ENCODE measurements around the gene PDLIM3. TPM values are rescaled to one million over a fixed set of nuclear protein-coding genes. Genes with fewer than 3 reads are reported as not detected.
"Not testable (repeated sequence)": the region's sequence is repeated elsewhere in the genome, so short reads cannot be mapped to it uniquely, and the experiment has no call there.

The PDLIM3 gene
- polyA plus RNA-seq, 3 donors, result not detected

GRCh38 chr4:185512516-185512915, 22.8 kb downstream of the PDLIM3 start:
- H3K79me2 ChIP-seq (ENCODE audit: insufficient read depth, low read length), result no peaks in the 10 kb centered on the region
- H3K4me2 ChIP-seq (replicated peaks; ENCODE audit: extremely low read depth, low read length, poor library complexity, severe bottlenecking), result no peak overlapping the region
- peaks cover 11 to 13% of the 10 kb centered on the region in 2 donors for H3K4me1 ChIP-seq (ENCODE audit: control insufficient read depth in 1 of 2, insufficient read depth in 2 of 2, low read length in 2 of 2)
- H4K20me1 ChIP-seq (ENCODE audit: insufficient read depth, low read length), result no peaks in the 10 kb centered on the region
- no peak overlapping the region for H3K27ac Mint-ChIP-seq
- H3K36me3 Mint-ChIP-seq, result no peaks in the 10 kb centered on the region
- H3K27me3 ChIP-seq (ENCODE audit: control insufficient read depth in 2 of 2, insufficient read depth in 2 of 2, low read length in 2 of 2), result peaks cover 90 to 97% of the 10 kb centered on the region in 2 donors
- H3K4me1 Mint-ChIP-seq, result peaks cover 13% of the 10 kb centered on the region
- peaks cover 0 to 7% of the 10 kb centered on the region in 2 donors for H3K9me3 ChIP-seq (replicated peaks in 1 of 2; ENCODE audit: control insufficient read depth in 1 of 2, insufficient read depth in 1 of 2, low read length in 2 of 2)
- H3K4me3 Mint-ChIP-seq, result peak overlapping the region in 1 of 2 donors; percentile 80
- no peaks in the 10 kb centered on the region for H3K36me3 ChIP-seq (replicated peaks in 1 of 2; ENCODE audit: control insufficient read depth in 1 of 2, insufficient read depth in 2 of 2, low read length in 2 of 2)
- TF ChIP-seq CTCF (IDR thresholded peaks at IDR 0.05), result no peak
- H2AFZ ChIP-seq (ENCODE audit: insufficient read depth, low read depth, low read length, poor library complexity, severe bottlenecking), result no peak overlapping the region
- H3K27ac ChIP-seq (ENCODE audit: low read depth in 1 of 2, low read length in 2 of 2), result no peak overlapping the region
- H3K4me3 ChIP-seq (replicated peaks in 1 of 3; ENCODE audit: low read depth in 2 of 3, low read length in 3 of 3), result no peak overlapping the region
- H3K9ac ChIP-seq (ENCODE audit: insufficient read depth, low read length, poor library complexity, severe bottlenecking), result no peak overlapping the region
- DNase-seq, result no peak
- intact Hi-C loops (cut with micrococcal nuclease), result no loop called here
- H3K9me3 Mint-ChIP-seq, result peaks cover 0 to 17% (median 9%) of the 10 kb centered on the region in 7 donors
- H3K27me3 Mint-ChIP-seq (ENCODE audit: low read depth in 3 of 3), result peaks cover 60 to 85% (median 76%) of the 10 kb centered on the region in 3 donors
- WGBS (ENCODE audit: insufficient coverage), result 62% methylated on average over 2 of the region's 3 CpGs

- Mint-ChIP-seq H3K27me3 (ENCODE audit: low read depth in 3 of 3) (peaks cover 59 to 82% (median 74%) of the 10 kb centered on the region in 3 donors), H3K9me3 (peaks cover 0 to 17% (median 9%) of the 10 kb centered on the region in 7 donors), H3K4me1 (peaks cover 13% of the 10 kb centered on the region), H3K4me3 (peak overlapping the region in 1 of 2 donors; percentile 39)
- DNase-seq; intact Hi-C loops (cut with micrococcal nuclease); H4K20me1 ChIP-seq (ENCODE audit: insufficient read depth, low read length); H3K79me2 ChIP-seq (ENCODE audit: insufficient read depth, low read length); H3K9me3 ChIP-seq (replicated peaks in 1 of 2; ENCODE audit: control insufficient read depth in 1 of 2, insufficient read depth in 1 of 2, low read length in 2 of 2); H3K9ac ChIP-seq (ENCODE audit: insufficient read depth, low read length, poor library complexity, severe bottlenecking); H3K4me2 ChIP-seq (replicated peaks; ENCODE audit: extremely low read depth, low read length, poor library complexity, severe bottlenecking); H3K27ac Mint-ChIP-seq; H3K36me3 Mint-ChIP-seq; H3K4me3 ChIP-seq (replicated peaks in 1 of 3; ENCODE audit: low read depth in 2 of 3, low read length in 3 of 3); H3K27ac ChIP-seq (ENCODE audit: low read depth in 1 of 2, low read length in 2 of 2); H3K36me3 ChIP-seq (replicated peaks in 1 of 2; ENCODE audit: control insufficient read depth in 1 of 2, insufficient read depth in 2 of 2, low read length in 2 of 2); H2AFZ ChIP-seq (ENCODE audit: insufficient read depth, low read depth, low read length, poor library complexity, severe bottlenecking): not testable (repeated sequence)
- no CpG with 5 or more reads among the region's 2 CpGs for WGBS (ENCODE audit: insufficient coverage)
- peaks cover 11 to 13% of the 10 kb centered on the region in 2 donors for H3K4me1 ChIP-seq (ENCODE audit: control insufficient read depth in 1 of 2, insufficient read depth in 2 of 2, low read length in 2 of 2)
- H3K27me3 ChIP-seq (ENCODE audit: control insufficient read depth in 2 of 2, insufficient read depth in 2 of 2, low read length in 2 of 2), result peaks cover 83 to 94% of the 10 kb centered on the region in 2 donors
Measured at GRCh38 chr4:185511243-185511642, 24.1 kb downstream of the PDLIM3 start.

Data from CD14-positive monocyte (primary cell).